Parathyroid adenoma (tissue), 2 donors: Measurements from ENCODE around the gene P2RX3.

ENCODE experiments used
- H2AFZ ChIP-seq: fragments of 300-600 bp; sonication (generic); one replicate; pipeline ENCODE4 v1.7.0; 2017; ENCODE audit warnings: antibody characterized with exemption, mild to moderate bottlenecking
- H3K27ac ChIP-seq: fragments of 300-600 bp; sonication (generic); one replicate; pipeline ENCODE4 v1.7.0; 2017
- H3K27me3 ChIP-seq: fragments of 300-600 bp; sonication (generic); one replicate; pipeline ENCODE4 v1.7.0; 2017; ENCODE audit warnings: low read length; ENCODE audit not compliant: control insufficient read depth, insufficient read depth
- H3K36me3 ChIP-seq: fragments of 300-600 bp; sonication (generic); one replicate; pipeline ENCODE4 v1.7.0; 2017; ENCODE audit warnings: low read length; ENCODE audit not compliant: control insufficient read depth, insufficient read depth
- H3K4me1 ChIP-seq: fragments of 300-600 bp; sonication (generic); one replicate; pipeline ENCODE4 v1.7.0; 2017; ENCODE audit warnings: control low read depth
- H3K4me2 ChIP-seq: fragments of 300-600 bp; sonication (generic); one replicate; pipeline ENCODE4 v1.7.0; 2017; ENCODE audit warnings: low read length
- H3K4me3 ChIP-seq: fragments of 300-600 bp; sonication (generic); one replicate; pipeline ENCODE4 v1.7.0; 2017; ENCODE audit warnings: low read depth, low read length
- H3K79me2 ChIP-seq: fragments of 300-600 bp; sonication (generic); one replicate; pipeline ENCODE4 v1.7.0; 2017; ENCODE audit warnings: control low read depth
- H3K9ac ChIP-seq: fragments of 300-600 bp; sonication (generic); one replicate; pipeline ENCODE4 v1.7.0; 2017; ENCODE audit warnings: mild to moderate bottlenecking
- H3K9me3 ChIP-seq: fragments of 300-600 bp; sonication (generic); one replicate; pipeline ENCODE4 v1.7.0; 2017; ENCODE audit warnings: low read length; ENCODE audit not compliant: control insufficient read depth
- CTCF ChIP-seq: fragments of 300-600 bp; sonication (generic); IDR thresholded peaks from one replicate; pipeline ENCODE4 v1.7.0; 2017; ENCODE audit warnings: antibody characterized with exemption, mild to moderate bottlenecking
- donor health status: primary hyperparathyroidism.

P2RX3 gene

DNA sequence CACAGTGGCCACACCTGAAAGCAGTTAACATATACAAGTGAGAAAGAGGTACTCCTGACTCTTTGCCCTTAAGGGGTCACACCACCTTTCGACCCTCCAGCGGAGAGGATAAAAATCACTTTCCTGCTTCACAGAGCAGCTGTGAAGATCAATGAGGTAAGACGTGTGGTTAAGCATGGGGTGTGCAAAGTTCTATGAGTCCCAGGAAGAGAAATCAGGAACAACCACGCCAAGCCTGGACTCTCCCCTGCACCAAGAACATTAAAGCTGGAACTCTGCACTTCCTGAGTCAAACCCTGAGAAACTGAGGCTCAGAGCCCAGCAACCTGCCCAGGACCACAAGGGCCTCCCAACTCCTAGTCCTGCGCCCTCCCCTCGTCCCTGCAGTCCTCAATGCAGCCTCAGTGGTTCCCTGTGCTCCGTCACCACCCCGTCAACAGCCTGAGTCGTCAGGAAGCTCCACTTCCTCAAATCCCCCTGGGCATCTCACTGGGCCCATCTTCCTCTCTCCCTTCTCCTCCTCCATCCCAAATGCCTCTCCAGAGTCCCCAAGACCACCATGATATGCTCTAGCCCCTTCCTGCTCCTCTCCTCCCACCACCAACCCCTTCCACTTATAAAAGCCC lies 31.1 kb upstream of the P2RX3 start:
- peaks cover 3% of the 10 kb centered on the region for H3K79me2 ChIP-seq
- no peak overlapping the region for H3K9ac ChIP-seq
- no peak overlapping the region for H3K4me3 ChIP-seq
- no peak for TF ChIP-seq CTCF
- H2AFZ ChIP-seq, result no peak overlapping the region
- H3K4me2 ChIP-seq, result no peak overlapping the region
- H3K4me1 ChIP-seq, result peaks cover 12% of the 10 kb centered on the region
- H3K36me3 ChIP-seq, result no peaks in the 10 kb centered on the region
- H3K27me3 ChIP-seq, result no peaks in the 10 kb centered on the region
- no peak overlapping the region for H3K27ac ChIP-seq
- H3K9me3 ChIP-seq, result no peaks in the 10 kb centered on the region

DNA sequence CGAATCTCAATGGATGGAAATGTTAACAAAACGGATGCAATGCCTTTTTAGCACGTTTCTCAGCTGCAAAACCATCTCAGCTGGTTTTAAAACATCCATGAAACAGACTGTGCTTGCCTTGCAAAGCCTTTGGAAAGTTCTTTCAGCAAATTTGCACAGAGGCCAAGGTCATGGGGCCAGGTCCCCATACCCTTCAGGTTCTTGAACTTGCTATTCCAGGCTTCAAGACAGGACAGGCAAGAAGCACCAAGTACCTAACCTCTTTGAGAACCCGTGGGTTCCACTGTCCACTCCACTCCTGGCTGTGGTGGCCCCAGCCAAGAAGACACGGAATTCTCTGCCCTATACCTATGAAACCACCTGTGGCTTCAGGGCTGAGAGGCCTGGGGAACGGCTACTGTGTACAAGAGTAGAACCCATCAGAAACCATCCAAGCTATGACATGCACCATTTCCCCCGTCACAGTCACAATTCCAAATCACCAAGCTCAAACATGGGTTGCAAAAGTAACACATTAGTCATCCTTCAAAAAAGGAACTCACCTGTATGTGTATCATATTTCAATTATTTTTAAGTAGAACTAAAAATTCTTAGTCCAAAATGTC lies 30.4 kb upstream of the P2RX3 start:
- H3K4me3 ChIP-seq, result no peak overlapping the region
- H3K9ac ChIP-seq, result no peak overlapping the region

DNA sequence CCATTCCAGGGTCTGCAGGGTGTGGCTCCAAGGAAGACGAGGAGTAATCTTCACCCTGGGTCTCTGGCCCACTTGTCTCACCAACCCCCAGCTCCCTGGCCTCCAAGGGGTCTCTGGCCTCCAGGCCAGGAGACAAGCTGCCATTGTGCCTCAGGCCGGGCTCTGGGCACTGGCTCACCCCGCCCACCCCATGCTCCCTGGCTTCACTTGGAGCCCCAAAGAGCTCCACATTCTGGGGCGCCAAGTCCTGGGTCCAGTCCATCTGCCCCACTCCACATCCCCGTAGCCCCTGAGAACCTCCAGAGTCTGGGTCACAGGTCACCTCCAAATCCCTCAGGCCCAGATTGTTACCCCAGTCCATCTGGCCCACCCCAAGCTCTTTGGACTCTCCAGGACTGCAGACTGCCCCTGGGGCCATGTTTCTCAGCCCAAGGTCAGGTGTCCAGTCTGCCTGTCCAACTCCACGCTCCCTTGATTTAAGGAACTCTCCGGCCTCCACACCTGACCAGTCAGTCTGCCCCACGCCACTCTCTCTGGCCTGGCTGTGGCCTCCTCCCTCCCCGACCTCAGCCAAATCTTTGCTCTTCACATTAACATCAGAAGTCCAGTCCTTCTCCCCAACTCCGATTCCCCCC lies 29.6 kb upstream of the P2RX3 start:
- no peaks in the 10 kb centered on the region for H3K36me3 ChIP-seq

More for the DNA sequence above, 30.4 kb upstream of the P2RX3 start:
- H3K4me2 ChIP-seq, result no peak overlapping the region
- H3K79me2 ChIP-seq, result peaks cover 3% of the 10 kb centered on the region
- H2AFZ ChIP-seq, result no peak overlapping the region
- H3K4me1 ChIP-seq, result peaks cover 12% of the 10 kb centered on the region
- no peak overlapping the region for H3K27ac ChIP-seq
- no peak for TF ChIP-seq CTCF
- H3K27me3 ChIP-seq, result no peaks in the 10 kb centered on the region
- no peaks in the 10 kb centered on the region for H3K9me3 ChIP-seq
- no peaks in the 10 kb centered on the region for H3K36me3 ChIP-seq

DNA sequence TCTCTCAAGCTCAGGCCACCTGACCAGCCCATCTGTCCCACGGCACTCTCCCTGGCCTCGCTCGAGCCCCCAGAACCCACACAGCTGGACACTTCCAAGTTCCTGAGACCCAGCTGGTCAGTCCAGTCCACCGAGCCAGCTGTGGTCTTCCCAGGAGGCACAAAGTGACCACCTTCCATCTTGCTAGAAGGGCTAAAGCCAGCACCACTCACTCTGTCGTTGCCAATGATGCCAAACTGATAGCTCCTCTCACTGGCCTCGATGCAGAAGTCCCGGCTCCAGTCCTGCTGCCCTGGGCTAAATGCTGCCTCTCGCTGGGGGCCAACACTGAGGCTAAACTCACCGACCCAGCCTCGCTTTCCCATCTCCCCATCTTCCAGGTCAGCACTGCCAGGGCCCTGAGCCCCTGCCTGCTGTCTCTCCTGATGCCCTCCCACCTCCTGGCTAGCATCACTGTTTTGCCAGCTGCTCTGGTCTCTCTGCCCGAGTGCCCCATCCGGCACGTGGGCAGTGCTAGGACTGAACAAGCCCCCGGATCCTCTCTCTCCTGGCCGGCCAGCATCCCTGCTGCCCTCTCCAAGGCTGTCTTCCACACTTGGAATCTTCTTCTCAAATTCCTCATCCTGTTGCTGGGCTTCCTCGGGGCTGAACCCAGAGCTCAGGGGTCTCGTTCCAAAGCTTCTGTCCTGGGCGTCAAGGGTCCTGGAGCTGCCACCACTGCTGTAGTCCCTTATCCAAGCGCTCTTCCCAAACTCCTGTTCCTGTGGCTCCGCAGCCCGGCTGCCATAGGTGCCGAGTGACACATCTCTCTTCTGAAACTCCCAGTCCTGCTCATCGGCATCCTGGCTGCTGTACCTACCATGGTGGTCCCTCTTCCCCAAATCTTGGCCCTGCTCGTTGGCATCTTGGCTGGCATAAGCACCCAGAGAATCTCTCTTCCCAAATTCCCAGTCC lies 28.8 kb upstream of the P2RX3 start:
- H3K4me1 ChIP-seq, result peaks cover 11% of the 10 kb centered on the region
- H3K4me2 ChIP-seq, result no peak overlapping the region
- H3K27me3 ChIP-seq, result no peaks in the 10 kb centered on the region
- H3K9ac ChIP-seq, result no peak overlapping the region
- H2AFZ ChIP-seq, result no peak overlapping the region
- no peak overlapping the region for H3K27ac ChIP-seq
- H3K36me3 ChIP-seq, result no peaks in the 10 kb centered on the region
- peaks cover 3% of the 10 kb centered on the region for H3K79me2 ChIP-seq
- H3K9me3 ChIP-seq, result no peaks in the 10 kb centered on the region
- H3K4me3 ChIP-seq, result no peak overlapping the region
- TF ChIP-seq CTCF, result no peak

More for the DNA sequence above, 29.6 kb upstream of the P2RX3 start:
- Histone ChIP-seq H3K27me3 (no peaks in the 10 kb centered on the region), H2AFZ (no peak overlapping the region), H3K9ac (no peak overlapping the region), H3K27ac (no peak overlapping the region), H3K79me2 (peaks cover 3% of the 10 kb centered on the region), H3K4me2 (no peak overlapping the region), H3K4me3 (no peak overlapping the region), H3K9me3 (no peaks in the 10 kb centered on the region), H3K4me1 (peaks cover 12% of the 10 kb centered on the region)
- no peak for TF ChIP-seq CTCF
